ELF-1 (cell line): ENCODE data around the gene GTPBP4.
"Not testable (repeated sequence)": the region's sequence is repeated elsewhere in the genome, so short reads cannot be mapped to it uniquely, and the experiment has no call there.

Source experiments
- DNase-seq: peaks from one replicate; pipeline ENCODE4 v3.0.0-alpha.2; 2016; ENCODE audit warnings: low read depth, low spot score

GTPBP4 gene

DNA sequence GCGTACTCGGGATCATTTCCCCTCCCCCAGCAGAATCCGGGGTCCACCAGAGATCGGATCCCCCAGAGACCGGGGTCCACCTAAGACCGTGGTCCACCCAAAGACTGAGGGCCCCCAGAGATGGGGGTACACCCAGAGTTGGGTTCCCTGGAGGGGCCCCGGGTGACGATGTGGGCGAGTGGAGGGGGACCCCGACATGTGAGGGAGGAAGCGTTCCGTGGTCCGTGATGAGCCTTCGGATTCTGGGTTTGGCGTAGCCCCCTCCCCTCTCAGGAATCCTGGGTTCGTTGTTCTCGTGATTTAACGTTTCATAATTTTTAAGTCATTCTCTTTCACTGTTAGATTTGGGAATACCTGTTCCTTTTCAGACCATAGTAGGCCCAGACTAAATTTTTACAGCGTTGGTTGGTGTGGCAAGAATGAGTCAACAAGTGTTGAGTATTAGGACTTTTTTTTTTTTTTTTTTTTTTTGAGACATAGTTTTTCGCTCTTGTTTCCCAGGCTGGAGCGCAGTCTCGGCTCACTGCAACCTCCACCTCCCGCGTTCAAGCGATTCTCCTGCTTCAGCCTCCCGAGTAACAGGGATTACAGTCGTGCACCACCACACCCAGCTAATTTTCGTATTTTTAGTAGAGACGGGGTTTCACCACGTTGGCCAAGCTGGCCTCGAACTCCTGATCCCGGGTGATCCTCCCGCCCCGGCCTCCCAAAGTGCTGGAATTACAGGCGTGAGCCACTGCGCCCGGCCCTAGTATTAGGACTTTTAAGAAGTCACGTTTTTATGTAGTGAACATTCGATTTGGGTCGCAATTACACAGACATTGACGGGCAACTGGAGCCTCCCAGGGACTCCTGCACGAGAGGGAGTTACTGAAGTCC, 672 bp downstream of the GTPBP4 start:
- DNase-seq = peak; percentile 8

DNA sequence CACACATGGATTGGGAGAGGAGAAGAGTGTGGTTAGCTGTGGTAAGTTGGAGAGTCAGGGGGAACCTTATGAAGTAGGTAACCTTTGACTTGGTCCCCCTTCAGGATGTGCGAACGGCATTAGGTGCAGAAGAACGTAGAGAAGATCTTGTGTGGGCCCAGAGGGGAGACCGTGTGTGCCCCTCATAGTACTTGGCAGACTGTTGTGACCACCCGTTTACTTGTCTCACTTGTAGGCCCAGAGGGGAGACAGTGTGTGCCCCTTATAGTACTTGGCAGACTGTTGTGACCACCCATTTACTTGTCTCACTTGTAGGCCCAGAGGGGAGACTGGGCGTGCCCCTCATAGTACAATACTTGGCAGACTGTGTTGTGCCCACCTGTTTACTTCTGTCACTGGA, 2.6 kb downstream of the GTPBP4 start:
- no peak for DNase-seq

DNA sequence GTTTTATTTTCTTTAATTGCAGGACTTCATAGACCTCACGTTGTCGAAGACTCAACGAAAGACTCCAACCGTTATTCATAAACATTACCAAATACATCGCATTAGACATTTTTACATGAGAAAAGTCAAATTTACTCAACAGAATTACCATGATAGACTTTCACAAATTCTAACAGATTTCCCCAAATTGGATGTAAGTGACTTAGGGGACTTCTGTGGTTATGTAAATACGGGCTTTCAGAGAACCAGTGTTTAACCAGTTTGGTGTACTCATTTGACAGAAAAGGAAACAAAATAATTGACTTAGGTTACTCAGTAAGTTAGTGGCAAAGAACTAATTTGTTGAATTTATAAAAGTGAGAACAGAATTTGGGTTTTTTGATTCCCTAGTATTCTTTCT, 4.2 kb downstream of the GTPBP4 start:
- DNase-seq = no peak

DNA sequence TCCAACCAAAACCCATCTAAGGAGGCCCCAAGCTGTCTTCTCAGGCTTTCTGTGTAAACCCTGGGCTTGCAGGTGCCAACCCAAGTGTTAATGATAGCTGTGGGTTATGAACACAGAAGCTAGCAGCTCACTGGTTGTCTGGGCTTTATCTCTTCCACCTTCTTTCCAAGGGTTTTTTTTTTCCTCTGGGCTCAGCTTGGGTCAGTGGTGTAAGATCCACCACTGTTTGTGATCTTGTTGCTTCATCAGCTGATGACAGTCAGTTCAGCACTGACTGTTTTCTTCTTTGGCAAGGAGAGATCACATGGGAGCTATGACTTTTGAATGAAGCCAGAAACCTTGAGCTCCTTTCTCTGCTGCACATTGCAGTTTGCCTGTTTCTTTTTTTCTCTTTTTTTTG, 4.6 kb downstream of the GTPBP4 start:
- no peak for DNase-seq

DNA sequence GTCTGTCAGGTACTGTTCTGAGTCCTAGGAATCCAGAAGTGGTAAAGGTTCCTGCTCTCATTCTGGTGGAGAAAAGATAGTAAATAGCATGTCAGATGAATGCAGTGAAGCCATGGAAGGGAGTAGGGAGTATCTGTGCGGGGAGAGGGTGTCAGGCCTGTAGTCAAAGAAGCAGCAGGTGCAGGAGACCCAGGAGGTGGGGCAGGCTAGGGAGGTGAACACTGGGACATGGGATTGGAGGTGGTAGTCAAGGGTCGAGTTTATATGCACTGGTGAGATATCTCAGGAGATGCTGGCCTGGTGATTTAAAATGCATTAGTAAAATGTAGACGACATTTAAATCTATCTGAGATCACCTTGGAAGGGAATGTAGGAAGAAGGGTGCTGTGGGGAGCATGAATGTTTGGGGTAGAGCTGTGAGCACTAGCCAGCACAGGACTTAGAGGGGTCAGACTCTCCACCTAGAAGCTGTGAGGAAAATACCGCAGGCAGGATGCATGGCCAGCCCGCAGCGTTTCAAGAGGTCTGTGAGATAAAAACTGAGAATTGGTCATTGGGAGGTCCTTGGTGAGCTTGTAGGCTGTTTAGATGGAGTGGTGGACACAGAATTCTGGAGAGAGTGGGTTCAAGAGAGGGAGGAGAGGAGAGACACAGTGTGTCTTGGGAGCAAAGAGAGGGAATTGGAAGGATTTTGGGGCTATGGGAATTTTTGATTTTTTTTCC, 6.8 kb downstream of the GTPBP4 start:
- no peak for DNase-seq

DNA sequence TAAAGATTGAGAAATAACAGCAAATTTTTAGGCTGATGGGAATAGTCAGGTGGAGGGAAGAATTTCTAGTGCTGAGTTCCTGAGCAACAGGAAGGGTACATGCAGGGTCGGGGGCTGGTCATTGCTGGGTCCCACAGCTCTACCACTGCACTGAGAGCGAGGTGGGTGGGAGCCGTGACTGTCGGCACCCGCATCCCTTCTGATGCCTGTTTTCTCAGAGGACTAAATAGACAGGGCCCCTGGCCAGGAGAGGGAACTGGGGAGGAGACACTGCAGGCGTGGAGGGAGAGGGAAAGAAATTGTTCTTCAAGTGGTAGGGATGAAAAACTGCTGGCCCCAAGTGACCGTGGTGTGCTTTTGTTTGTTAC, 7.3 kb downstream of the GTPBP4 start:
- no peak for DNase-seq

DNA sequence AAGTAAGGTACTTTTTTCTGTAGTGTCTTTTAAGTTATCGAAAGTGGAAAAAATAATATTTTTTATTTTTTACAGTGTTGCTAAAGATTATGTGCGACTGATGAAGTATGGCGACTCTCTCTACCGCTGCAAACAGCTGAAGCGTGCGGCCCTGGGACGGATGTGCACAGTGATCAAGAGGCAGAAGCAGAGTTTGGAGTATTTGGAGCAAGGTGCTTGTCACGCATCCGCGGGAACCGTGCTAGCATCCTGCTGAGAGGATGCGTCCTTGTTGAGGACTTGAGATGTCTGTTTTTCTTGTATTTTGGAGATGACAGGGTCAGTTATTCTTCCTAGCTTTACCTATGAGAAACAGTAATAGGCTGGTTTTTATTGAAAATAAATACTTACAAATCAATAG, 7.8 kb downstream of the GTPBP4 start:
- DNase-seq = no peak

DNA sequence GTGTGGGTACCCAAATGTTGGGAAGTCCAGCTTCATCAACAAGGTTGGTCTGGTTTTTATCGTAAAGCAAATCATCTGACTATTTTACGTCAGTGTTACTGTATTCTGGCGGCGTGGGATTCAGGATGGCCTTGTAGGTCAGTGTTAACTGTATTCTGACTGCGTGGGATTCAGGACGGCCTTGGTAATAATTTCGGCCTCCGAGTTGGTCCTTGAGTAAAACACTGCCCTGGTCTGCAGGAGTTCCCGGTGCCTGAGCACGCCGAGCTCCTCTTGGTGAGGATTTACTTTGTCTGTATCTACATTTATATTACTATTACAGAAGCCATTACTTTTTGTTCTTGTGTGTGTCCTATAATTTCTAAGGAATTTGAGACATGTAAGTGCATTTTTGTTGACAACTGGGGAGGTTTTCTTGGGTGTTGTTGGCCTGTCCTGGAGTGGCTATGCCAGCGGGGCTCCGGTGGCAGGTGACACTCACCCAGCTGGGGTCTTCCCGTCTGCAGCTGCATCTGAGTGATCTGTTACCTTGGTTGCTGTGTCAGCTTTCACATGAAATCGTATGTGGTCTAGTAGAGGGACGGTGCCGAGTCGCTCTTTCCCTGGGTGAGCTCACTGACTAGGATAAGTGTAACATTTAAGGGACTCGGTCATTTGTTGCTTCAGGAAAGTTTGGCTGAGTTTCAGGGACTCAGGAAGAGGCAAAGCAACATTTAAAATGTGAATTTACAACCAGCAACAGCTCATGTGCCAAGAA, 9.2 kb downstream of the GTPBP4 start:
- DNase-seq = no peak

DNA sequence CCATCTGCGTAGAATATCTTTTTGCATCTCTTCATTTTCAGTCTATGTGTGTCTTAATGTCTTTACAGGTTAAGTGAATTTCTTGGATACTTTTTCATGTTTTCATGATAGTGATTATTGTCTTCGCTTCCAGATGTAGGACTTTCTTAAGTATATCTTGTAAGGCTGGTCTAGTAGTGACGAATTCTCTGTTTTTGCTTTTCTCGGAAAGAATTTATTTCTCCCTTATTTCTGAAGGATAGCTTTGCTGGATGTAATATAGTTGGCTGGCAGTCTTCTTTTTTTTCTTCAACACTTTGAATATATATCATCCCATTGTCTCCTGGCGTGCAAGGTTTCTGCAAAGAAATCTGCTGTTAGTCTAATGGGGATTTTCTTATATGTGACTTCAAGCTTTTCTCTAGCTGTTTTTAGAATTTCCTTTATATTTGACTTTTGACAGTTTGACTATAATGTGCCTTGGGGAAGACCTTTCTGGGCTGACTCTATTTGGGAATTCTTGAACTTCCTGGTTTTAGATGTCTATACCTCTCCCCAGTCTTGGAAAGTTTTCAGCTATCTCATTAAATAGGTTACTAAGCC, 14.3 kb downstream of the GTPBP4 start:
- DNase-seq = no peak

DNA sequence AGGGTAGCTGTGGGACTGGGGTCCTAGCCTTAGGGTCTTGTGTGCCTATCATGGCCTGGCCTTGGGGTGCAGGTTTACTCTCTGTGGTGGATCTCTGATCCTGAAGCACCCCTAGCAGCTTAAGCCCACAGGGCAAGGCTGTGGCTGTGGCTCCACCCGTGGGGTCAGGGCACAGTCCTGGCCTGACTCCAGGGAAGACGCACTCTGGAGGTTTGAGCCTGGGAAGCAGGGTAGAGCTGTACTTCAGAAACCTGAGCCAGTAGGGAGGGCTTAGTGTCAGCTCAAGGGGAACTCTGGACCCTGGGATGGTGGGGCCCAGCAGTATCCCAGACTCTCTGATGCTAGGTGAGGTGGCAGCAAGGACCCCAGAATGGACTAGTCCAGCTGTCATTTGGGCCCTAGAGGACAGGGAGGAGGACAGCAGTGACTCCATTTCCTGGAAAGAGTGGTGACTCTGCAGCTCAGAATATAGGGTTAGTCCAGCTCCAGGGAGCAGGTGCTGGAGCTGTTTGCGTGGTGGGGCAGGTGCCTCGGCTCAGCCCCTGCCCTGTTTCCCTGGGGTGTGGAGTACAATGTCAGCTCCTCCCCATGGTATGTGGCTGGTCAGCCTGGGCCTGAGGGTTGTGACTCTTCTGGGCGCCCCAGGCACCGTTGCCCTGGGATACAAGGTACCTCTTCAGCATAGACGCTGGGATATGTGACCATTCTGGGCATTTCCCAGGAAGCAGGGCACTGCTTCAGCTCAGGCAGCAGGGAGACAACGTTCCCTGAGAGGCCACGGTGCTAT, 15.8 kb downstream of the GTPBP4 start:
- no peak for DNase-seq

DNA sequence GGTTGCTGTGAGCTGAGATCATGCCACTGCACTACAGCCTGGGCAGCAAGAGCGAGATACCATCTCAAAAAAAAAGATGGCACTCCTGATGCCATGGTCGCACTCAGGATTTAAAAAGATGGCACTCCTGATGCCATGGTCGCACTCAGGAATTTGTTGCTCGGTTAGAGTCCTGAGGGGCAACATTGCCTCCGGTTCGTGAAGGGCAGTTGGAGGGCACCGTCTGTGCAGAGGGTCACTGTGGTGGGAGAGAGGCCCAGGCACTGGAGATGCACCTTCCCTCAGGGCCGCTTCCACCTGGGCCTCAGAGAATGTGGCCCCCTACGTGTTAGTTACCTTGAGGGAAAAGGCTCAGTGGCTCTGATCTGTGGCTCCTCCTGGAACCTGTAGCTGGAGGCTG, 18.3 kb downstream of the GTPBP4 start:
- no peak for DNase-seq

DNA sequence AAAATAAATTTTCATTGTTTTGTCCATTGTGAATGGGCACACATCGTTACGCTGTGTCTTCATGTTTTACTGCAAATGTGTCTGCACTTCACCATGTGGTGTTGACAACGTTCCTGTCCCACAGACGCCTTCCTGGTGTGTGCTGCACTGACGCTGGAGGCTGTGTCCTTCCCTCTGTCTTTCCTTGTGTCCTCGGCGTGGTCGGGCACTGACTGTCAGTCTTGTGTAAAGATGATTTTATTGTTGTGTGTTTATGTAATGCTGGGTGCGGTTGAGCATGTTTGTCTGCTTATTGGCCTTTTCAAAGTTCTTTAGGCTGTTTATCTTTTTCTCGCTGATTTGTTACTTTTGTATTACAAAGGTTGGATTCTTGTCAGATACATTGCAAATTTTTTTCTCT, 19.3 kb downstream of the GTPBP4 start:
- DNase-seq = no peak

DNA sequence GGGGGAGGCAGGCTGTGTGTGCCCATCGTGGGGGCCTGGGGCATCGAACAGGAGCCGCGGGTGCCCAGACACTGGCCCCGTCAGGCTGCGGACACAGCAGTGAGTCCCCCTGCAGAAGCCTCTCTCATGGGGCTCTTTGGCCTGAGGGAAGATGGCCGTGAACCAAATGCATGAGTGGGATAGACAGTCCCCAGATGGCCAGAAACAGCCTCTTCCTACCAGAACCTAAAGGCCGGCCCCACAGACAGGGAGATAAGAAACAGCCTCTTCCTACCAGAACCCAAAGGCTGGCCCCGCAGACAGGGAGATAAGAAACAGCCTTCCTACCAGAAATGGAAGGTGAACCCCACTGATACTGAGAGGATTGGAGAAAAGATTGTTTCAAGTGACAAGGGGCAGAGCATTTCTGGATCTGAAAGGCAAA, 20.8 kb downstream of the GTPBP4 start:
- no peak for DNase-seq

DNA sequence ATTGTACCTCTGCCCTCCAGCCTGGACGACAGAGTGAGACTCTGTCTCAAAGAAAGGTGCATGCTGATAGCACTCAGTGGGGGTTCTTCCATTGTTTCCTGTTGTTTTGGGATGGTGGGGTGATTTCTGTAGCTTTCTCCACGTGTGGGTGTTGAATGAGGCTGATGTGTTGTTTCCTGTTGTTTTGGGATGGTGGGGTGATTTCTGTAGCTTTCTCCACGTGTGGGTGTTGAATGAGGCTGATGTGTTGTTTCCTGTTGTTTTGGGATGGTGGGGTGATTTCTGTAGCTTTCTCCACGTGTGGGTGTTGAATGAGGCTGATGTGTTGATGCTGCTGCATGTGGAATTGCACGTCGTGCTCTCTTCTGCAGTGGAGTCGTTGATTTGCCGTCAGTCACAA, 21.7 kb downstream of the GTPBP4 start:
- not testable (repeated sequence) for DNase-seq

DNA sequence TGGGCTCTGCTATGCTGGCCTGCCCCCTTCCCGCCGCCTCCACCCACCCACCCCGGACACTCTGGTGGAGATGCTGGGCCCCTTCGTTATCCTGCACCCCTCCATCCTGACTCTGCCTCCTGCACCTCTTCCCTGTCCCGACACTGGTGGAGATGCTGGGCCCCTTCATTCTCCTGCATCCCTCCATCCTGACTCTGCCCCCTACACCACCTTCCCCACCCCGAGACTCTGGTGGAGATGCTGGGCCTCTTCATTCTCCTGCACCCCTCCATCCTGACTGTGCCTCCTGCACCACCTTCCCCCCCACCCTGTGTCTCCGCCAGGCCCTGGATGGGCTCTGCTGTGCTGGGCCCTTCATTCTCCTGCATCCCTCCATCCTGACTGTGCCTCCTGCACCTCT, 22.5 kb downstream of the GTPBP4 start:
- DNase-seq = no peak

DNA sequence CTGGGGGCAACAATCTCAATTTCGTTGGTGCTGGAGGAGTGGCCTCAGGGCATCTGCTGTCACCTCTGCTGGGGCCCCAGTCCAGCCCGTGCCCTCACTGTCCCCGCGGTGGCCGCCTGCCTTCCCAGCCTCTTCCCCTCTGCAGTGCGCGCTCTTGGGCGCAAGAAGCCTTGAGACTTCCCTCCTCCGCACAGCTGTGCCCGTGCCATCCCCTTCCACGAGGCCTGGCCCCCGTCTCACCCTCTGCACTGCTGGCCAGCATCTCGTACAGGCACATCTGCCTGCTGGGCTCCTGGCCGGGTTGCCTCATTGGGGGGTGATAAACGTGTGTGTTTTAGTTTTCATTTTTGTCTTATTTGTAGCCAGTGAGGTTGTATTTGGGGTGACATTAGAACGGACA, 23.5 kb downstream of the GTPBP4 start:
- no peak for DNase-seq

DNA sequence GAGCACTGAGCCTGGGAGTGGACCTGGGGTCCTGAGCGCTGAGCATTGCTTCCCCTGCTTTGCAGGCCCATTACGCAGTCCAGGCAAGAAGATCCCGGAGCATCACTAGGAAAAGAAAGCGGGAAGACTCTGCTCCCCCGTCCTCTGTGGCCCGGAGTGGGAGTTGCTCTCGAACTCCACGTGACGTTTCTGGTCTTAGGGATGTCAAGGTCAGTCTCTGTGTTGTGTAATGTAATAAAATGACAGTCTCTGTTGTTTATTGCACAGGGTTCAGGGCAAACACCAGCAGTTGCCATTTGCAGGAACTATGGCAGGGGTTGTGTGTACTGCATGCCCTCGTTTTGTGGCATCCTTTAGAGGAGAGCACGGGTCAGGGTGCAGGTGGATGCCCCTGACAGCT, 27.5 kb downstream of the GTPBP4 start:
- DNase-seq = no peak

DNA sequence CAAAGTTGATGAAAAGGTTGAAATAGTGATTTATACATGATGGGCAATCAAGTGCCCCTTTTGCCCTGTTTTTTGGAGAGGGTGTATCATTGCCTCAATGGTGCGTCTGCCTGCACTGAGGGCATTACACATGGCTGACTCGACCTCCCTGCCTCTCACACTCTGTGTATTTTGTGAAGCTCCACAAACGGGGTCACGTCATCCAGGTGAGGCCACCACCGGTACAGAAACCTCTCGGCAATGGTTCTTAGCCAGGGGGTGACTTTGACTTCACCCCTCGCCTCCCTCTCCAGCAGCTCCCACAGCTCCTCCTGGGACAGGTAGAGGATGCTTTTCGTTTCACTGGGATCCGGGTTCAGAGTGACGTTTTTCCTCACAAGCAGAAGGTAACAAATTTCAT, 31.1 kb downstream of the GTPBP4 start:
- no peak for DNase-seq

DNA sequence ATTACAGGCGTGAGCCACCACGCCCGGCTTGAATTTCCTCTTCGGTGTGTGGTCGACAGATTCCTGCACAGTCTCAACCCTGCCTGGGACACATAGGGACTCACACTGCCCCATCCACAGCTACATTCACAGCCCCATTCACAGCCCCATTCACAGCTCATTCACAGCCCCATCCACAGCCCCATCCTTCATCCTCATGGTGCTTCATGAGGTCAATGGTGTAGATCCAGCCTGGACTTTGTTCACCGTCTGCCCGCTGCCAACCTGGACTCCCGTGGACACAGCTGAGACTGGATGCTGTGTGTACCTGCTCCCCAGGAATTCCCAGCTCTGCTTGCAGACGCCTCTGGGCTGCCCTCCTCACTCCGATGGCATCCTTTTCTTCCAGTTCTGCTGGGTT, 32.2 kb downstream of the GTPBP4 start:
- no peak for DNase-seq

DNA sequence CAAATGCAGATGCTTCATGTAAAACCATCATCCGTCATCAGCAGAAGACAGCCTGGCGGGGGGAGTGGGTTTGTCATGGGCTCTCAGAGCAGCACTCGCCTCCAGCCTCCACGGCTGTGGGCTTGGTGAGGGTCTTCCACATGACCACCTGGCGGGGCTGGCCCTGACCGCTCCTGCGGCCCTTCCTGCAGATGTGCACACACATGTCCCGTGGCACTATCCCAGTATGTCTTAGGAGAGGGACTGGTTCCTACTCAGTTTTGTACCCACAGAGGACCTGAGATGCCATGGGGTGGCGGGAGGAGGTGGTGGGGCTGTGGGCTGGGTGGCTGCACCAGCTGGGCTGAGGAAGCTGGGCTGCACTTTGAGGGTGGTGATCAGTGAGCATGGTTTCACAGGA, 32.7 kb downstream of the GTPBP4 start:
- DNase-seq = no peak

DNA sequence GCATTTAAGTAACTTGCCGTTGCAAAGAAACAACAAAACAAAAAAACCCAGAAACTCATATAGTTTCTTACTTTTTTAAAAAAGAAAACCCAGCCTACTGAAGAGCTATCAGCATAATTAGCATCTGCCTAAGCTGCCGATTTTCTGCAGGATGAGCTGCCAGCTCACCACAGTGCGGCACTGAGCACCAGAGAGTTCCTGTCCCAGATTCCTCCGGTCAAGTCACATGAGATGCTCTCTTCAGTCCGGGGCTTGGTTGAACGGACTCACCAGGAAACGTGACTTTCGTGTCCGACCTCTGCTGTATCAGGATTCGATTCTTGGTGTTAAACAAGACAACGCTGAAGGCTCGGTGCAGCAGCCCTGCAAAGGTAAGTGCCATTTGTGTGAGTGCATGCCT, 34.2 kb downstream of the GTPBP4 start:
- no peak for DNase-seq
